Measurements from ENCODE around the gene ALG6.

The ALG6 gene

DNA sequence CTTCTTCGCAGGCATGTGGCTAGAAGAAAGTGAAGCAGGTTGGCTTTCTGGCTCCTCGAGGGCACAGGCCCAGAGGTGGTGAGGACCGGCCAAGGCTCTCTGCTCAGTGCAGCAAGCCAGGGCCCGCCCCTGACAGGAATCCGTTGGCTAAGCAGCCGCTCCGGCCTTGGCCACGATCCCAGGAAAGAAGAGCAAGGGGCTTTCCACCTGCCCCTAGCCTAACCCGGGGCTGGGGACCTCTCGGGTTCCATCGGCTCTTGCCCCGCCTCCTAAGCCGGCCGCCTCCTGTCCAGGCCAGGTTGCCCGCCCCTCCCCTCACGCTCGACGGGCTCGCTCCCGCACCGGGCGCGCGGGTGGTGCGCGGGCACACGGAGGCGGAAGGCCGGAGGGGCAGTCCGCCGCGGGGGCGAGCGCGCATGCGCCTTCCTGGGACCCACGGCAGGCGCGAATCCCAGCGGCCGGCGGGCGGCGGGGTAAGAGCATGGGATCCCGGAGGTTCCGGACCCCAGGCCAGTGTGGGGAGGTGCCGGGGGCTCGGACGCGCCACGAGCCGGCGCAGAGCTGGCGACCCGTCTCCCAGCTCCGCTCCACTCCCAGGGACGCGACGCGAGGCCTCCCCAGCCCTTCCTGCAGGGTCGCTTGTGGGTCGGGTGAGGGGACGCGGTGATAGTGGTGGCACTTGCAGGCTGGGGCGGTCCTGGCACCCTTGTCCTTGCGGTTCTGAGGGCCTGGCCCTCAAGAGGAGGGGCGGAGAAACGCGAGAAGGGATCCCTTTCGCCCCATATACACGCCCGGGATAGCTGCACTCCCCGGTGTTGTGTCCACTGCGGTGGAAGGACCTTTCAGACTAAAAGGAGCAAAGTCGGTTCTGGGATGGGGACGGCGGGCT, at the start of gene ALG6:
ALG6 (plus strand) TSS at position 413 of the 889 bp plus-strand sequence. CDS start 3,351 bp downstream, outside the sequence.
- DNase-seq (ENCODE audit: extremely low read depth, low read depth), result peak; percentile 56
- H3K4me3 ChIP-seq (replicated peaks; ENCODE audit: low read depth, low read length), result peak within 1 kb of the TSS; percentile 96
- TF ChIP-seq, protein P1, sequence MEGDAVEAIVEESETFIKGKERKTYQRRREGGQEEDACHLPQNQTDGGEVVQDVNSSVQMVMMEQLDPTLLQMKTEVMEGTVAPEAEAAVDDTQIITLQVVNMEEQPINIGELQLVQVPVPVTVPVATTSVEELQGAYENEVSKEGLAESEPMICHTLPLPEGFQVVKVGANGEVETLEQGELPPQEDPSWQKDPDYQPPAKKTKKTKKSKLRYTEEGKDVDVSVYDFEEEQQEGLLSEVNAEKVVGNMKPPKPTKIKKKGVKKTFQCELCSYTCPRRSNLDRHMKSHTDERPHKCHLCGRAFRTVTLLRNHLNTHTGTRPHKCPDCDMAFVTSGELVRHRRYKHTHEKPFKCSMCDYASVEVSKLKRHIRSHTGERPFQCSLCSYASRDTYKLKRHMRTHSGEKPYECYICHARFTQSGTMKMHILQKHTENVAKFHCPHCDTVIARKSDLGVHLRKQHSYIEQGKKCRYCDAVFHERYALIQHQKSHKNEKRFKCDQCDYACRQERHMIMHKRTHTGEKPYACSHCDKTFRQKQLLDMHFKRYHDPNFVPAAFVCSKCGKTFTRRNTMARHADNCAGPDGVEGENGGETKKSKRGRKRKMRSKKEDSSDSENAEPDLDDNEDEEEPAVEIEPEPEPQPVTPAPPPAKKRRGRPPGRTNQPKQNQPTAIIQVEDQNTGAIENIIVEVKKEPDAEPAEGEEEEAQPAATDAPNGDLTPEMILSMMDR (IDR thresholded peaks at IDR 0.05; ENCODE audit: low read depth, low read length, missing control alignments), result no peak

DNA sequence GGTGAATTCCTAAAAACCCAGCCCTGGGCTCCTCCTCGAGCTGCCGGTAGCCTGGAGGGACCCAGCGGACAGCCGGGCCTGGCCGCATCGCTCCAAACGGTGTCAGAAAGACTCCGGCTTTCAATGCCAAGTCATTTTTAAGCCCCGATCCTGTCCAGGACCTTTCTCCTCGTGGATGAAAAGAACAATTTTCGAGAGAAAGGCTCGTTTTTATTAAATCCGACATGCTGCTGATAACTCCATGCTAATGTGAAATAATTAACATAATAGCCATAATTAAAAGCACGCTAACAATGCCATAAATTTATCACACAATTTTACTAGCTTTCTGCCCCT, 49.6 kb upstream of the ALG6 start:
- TF ChIP-seq, protein P1 (IDR thresholded peaks at IDR 0.05; ENCODE audit: low read depth, low read length, missing control alignments), result no peak
- DNase-seq (ENCODE audit: extremely low read depth, low read depth), result no peak
- H3K4me3 ChIP-seq (replicated peaks; ENCODE audit: low read depth, low read length), result no peak overlapping the region

DNA sequence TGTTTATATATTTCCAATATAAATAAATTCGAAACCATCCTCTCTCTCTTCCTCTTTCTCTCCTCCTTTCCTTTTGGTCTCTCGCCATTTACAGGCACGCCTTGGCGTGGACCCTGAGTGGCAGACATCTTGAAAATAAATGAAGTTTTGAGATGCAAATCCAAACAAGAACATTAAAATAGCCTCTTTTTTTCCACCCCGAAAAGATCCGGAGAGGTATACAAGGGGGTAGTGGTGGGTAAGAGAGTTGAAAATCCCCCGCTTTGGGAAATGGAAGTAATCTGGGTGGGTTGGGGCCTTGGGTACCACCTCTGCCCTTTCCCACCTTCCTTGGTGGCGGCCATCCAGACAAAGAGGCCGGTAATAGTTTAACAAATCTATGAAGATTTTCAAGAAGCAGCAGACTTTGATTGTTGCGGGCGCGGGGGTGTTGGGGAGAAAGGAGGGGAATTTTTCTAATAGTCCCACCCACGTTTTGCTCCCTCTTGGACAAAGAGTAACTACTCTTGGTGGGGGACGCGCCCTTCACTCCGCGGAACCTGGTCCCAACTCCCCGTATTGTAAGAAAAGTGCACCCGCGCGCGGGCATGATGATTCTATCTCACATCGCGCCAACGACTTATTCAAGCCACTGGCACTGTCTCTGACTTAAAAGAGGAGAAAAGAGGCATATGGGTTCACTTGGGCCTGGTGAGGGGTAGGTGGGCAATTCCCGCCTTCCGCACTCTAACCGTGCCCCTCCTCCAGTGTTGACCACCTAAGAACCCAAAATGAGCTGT, 49.0 kb upstream of the ALG6 start:
- DNase-seq (ENCODE audit: extremely low read depth, low read depth), result no peak
- H3K4me3 ChIP-seq (replicated peaks; ENCODE audit: low read depth, low read length), result no peak overlapping the region
- TF ChIP-seq, protein P1 (IDR thresholded peaks at IDR 0.05; ENCODE audit: low read depth, low read length, missing control alignments), result no peak

DNA sequence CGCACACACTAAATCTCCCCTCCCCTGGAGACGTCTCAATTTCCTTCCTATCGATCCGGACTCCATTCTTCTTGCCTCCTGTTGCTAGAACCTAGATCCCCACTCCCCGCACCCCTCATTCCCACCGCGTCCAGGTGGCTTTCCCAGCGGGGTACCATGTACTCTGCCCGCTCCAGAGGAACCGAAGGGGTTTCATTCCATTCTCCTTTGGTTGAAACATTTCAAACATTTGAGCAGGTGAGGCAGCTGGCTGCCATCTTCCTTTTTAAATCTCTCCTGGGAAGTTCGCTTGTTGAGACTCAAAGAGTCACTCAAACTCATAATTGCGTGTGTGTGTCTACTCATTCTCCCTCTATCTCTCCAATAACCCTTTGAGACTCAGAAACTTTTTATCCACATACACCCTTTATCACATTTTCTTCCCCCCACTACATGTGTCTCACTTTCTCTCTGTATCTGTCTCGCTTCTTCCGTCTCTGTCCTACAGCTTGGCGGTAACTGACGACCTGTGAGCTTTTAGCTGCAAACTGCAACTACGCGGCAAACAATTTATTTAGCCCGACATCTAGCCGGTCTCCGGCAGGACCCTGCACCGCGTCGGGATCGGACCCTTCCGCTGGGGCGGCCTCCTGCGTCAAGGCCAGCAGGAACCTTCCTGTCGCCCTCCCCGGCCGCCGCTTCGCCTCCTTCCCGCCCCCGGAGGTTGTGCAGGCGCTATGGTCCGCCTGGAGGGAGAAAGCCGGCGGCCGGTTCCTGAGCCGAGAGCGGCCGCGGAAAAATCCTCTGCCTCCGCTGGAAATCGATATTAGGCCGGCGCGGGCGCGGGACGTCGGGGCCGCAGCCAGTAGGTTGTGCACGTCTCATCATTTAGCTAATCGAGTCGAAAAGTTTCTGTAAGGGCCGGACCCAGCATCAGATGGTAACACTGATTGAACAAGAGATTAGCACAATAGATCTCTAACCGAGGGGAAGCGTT, 48.1 kb upstream of the ALG6 start:
- TF ChIP-seq, protein P1 (IDR thresholded peaks at IDR 0.05; ENCODE audit: low read depth, low read length, missing control alignments), result no peak
- no peak overlapping the region for H3K4me3 ChIP-seq (replicated peaks; ENCODE audit: low read depth, low read length)
- no peak for DNase-seq (ENCODE audit: extremely low read depth, low read depth)

DNA sequence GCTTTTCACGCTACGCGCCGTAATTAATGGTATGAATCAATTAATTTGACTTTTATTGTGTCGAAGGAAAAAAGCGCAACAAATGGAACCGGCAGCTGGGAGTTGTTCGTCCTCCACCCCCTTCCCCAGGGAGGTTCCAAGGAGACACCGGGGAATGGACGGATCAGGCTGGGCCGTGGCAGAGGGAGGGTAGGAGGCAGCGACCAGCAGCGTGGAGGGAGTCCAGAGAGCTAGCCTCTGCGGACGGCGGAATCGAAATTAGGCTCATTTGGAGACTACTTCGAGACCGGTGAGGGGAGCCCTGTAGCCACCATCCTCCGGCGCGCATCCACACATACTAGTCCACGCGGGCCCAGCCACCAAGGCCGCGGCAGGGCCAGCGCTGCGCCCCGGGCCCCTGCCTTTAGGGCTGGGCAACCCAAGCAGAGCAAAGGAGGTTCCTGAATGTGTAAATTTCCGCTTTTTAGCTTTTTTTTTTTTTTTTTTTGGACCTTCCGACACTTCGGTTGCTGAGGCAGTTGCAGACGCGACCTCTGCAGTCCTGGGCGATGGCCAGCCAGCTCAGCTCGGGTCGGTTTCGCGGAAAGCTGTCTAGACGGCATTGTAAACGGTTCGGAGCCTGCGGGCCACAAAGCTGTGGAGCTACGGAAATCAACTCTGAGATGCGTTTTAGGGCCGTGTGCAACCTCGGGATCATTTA, 47.3 kb upstream of the ALG6 start:
- H3K4me3 ChIP-seq (replicated peaks; ENCODE audit: low read depth, low read length), result no peak overlapping the region
- no peak for DNase-seq (ENCODE audit: extremely low read depth, low read depth)
- TF ChIP-seq, protein P1 (IDR thresholded peaks at IDR 0.05; ENCODE audit: low read depth, low read length, missing control alignments), result no peak
